Transverse colon (tissue), 4 donors: ENCODE data around the gene THSD7A.

Source experiments
- CTCF ChIP-seq, 5 experiments: fragments of 200-600 bp in 3 of 5; fragments of 450-650 bp in 2 of 5; sonication (generic) in 3 of 5; IDR thresholded peaks; 1 replicate in 2 of 5; 2 replicates in 3 of 5; pipeline ENCODE4 v1.5.1; 2016 to 2017; ENCODE audit warnings: antibody characterized with exemption in 5 of 5, inconsistent platforms in 3 of 5, mild to moderate bottlenecking in 2 of 5, moderate library complexity in 1 of 5
- POLR2A ChIP-seq: fragments of 450-650 bp; IDR thresholded peaks from one replicate; pipeline ENCODE4 v1.6.1; 2016; ENCODE audit warnings: antibody characterized with exemption, mild to moderate bottlenecking, moderate library complexity
- POLR2AphosphoS5 ChIP-seq, 3 donors: sonication (generic); formaldehyde crosslinking; IDR thresholded peaks; one replicate each; pipeline ENCODE4 v1.6.1; 2016; ENCODE audit warnings: antibody characterized with exemption in 3 of 3

- TF ChIP-seq CTCF (IDR thresholded peaks at IDR 0.05) = no peak
- no peak for TF ChIP-seq POLR2A
- no peak for TF ChIP-seq POLR2AphosphoS5 (IDR thresholded peaks at IDR 0.05)
Observed at GRCh38 chr7:11751807-11752389, 80.1 kb downstream of the THSD7A start.
